HL-60 (cell line): Measurements from ENCODE around the gene KSR1.

Source experiments
- POLR2AphosphoS5 ChIP-seq: IDR thresholded peaks from 2 replicates; pipeline ENCODE4 v1.6.1; 2012; ENCODE audit warnings: low read depth
- TF ChIP-seq, protein P1 (sequence below): IDR thresholded peaks from one replicate; pipeline ENCODE4 v1.5.1; 2011; ENCODE audit warnings: low read length, control low read depth, inconsistent platforms; ENCODE audit not compliant: insufficient read depth
- TF ChIP-seq, protein P2 (sequence below): IDR thresholded peaks from 2 replicates; pipeline ENCODE4 v1.6.1; 2012; ENCODE audit warnings: low read depth; ENCODE audit not compliant: insufficient replicate concordance

DNA sequence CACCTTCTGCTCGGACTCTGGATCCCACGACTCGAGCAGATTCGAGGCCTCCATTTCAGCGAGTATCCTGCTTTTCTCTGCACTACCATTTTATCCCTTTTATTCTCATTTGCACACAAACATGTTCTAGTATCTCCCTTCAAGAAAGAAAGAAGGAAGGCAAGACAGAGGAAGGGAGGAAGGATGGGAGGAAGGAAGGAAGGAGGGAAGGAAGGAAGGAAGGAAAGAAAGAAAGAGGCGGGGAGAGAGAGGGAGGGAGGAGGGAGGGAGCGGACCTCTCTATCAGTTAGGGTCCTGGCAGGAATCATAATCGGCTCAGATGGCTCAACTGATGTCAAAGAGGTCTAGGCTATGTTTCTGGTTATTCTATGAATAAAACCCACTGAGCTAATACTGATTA is 10.3 kb upstream of the KSR1 start:
- TF ChIP-seq, protein P1, sequence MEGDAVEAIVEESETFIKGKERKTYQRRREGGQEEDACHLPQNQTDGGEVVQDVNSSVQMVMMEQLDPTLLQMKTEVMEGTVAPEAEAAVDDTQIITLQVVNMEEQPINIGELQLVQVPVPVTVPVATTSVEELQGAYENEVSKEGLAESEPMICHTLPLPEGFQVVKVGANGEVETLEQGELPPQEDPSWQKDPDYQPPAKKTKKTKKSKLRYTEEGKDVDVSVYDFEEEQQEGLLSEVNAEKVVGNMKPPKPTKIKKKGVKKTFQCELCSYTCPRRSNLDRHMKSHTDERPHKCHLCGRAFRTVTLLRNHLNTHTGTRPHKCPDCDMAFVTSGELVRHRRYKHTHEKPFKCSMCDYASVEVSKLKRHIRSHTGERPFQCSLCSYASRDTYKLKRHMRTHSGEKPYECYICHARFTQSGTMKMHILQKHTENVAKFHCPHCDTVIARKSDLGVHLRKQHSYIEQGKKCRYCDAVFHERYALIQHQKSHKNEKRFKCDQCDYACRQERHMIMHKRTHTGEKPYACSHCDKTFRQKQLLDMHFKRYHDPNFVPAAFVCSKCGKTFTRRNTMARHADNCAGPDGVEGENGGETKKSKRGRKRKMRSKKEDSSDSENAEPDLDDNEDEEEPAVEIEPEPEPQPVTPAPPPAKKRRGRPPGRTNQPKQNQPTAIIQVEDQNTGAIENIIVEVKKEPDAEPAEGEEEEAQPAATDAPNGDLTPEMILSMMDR = no peak
- TF ChIP-seq POLR2AphosphoS5 = no peak
- TF ChIP-seq, protein P2, sequence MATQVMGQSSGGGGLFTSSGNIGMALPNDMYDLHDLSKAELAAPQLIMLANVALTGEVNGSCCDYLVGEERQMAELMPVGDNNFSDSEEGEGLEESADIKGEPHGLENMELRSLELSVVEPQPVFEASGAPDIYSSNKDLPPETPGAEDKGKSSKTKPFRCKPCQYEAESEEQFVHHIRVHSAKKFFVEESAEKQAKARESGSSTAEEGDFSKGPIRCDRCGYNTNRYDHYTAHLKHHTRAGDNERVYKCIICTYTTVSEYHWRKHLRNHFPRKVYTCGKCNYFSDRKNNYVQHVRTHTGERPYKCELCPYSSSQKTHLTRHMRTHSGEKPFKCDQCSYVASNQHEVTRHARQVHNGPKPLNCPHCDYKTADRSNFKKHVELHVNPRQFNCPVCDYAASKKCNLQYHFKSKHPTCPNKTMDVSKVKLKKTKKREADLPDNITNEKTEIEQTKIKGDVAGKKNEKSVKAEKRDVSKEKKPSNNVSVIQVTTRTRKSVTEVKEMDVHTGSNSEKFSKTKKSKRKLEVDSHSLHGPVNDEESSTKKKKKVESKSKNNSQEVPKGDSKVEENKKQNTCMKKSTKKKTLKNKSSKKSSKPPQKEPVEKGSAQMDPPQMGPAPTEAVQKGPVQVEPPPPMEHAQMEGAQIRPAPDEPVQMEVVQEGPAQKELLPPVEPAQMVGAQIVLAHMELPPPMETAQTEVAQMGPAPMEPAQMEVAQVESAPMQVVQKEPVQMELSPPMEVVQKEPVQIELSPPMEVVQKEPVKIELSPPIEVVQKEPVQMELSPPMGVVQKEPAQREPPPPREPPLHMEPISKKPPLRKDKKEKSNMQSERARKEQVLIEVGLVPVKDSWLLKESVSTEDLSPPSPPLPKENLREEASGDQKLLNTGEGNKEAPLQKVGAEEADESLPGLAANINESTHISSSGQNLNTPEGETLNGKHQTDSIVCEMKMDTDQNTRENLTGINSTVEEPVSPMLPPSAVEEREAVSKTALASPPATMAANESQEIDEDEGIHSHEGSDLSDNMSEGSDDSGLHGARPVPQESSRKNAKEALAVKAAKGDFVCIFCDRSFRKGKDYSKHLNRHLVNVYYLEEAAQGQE = no peak
